AG04449 (cell line): Measurements from ENCODE around the gene ARL6IP6.
"Not testable (repeated sequence)": the region's sequence is repeated elsewhere in the genome, so short reads cannot be mapped to it uniquely, and the experiment has no call there.

Experiments used
- CTCF ChIA-PET: fragments of 350-600 bp; formaldehyde crosslinking; extraction: SDS; loops from one replicate; lab custom pipeline; 2021; ENCODE audit warnings: antibody characterized with exemption; lab: Yijun Ruan, JAX
- POLR2A ChIA-PET: fragments of 400-600, 350-600 bp; formaldehyde crosslinking; extraction: SDS; loops from one replicate; lab custom pipeline; 2020; ENCODE audit warnings: antibody characterized with exemption, inconsistent platforms; lab: Yijun Ruan, JAX
- DNase-seq: peaks from one replicate; pipeline ENCODE4 v3.0.0-alpha.2; 2010; ENCODE audit warnings: low read depth, low spot score
- H3K4me3 ChIP-seq: 2 replicates; pipeline ENCODE4 v1.5.1; 2011; ENCODE audit warnings: low read depth, mild to moderate bottlenecking, control low read depth, low read length
- CTCF ChIP-seq: IDR thresholded peaks from one replicate; pipeline ENCODE4 v1.5.1; 2011; ENCODE audit warnings: mild to moderate bottlenecking, moderate library complexity, low read length, control low read depth, inconsistent platforms; ENCODE audit not compliant: insufficient read depth; ENCODE audit errors: missing control alignments

The ARL6IP6 gene

GRCh38 chr2:152730591-152731333 lies 12.3 kb downstream of the ARL6IP6 start:
- CTCF ChIA-PET, result interaction anchor here (1.4 to 3.3 kb wide), 2 partner anchors 12 to 15 kb away, joined by 7 to 19 read pairs; partner anchors contain the start of gene PRPF40A
- H3K4me3 ChIP-seq, result no peak overlapping the region
- POLR2A ChIA-PET, result no interaction called here

GRCh38 chr2:152737509-152737908 lies 19.1 kb downstream of the ARL6IP6 start:
- POLR2A ChIA-PET, CTCF ChIA-PET, DNase-seq, H3K4me3 ChIP-seq: not testable (repeated sequence)

More at GRCh38 chr2:152730591-152731333, 12.3 kb downstream of the ARL6IP6 start:
- no peak for TF ChIP-seq CTCF
- no peak for DNase-seq

- CTCF ChIA-PET, result interaction anchor here (1.5 kb wide), 1 partner anchor 9 kb away, joined by 7 read pairs; no protein-coding TSS in a partner anchor
- no peak for DNase-seq
- no peak for TF ChIP-seq CTCF
- POLR2A ChIA-PET, result no interaction called here
- no peak overlapping the region for H3K4me3 ChIP-seq
Measured at GRCh38 chr2:152738438-152738837, 20.0 kb downstream of the ARL6IP6 start.

- H3K4me3 ChIP-seq, DNase-seq, POLR2A ChIA-PET: not testable (repeated sequence)
- CTCF ChIA-PET, result interaction anchor here (0.7 to 1.1 kb wide), 2 partner anchors 740 to 781 kb away, joined by 5 to 7 read pairs; no protein-coding TSS in a partner anchor
Measured at GRCh38 chr2:152739705-152740104, 21.3 kb downstream of the ARL6IP6 start.

- CTCF ChIA-PET, result interaction anchor here (0.7 to 1.1 kb wide), 3 partner anchors 20 to 779 kb away, joined by 3 to 7 read pairs (median 5); no protein-coding TSS in a partner anchor
- DNase-seq, result no peak
- no peak overlapping the region for H3K4me3 ChIP-seq
- TF ChIP-seq CTCF, result peak; percentile 53
- POLR2A ChIA-PET, result no interaction called here
Measured at GRCh38 chr2:152740743-152741328, 22.4 kb downstream of the ARL6IP6 start.

- DNase-seq, result no peak
- no peak overlapping the region for H3K4me3 ChIP-seq
- peak; percentile 43 for TF ChIP-seq CTCF
- ChIA-PET CTCF (interaction anchor here (0.6 to 3.3 kb wide), 17 partner anchors 8 to 777 kb away, joined by 3 to 36 read pairs (median 5); partner anchors contain the start of gene RPRM), POLR2A (no interaction called here)
Measured at GRCh38 chr2:152743002-152743401, 24.6 kb downstream of the ARL6IP6 start.

- not testable (repeated sequence) for H3K4me3 ChIP-seq
- CTCF ChIA-PET, result interaction anchor here (1.3 kb wide), 1 partner anchor 731 kb away, joined by 4 read pairs; no protein-coding TSS in a partner anchor
Measured at GRCh38 chr2:152747751-152748150, 29.3 kb downstream of the ARL6IP6 start.

More at GRCh38 chr2:152747751-152748150, 29.3 kb downstream of the ARL6IP6 start:
- DNase-seq, POLR2A ChIA-PET: not testable (repeated sequence)
